HCT116 (cell line): ENCODE data around the gene RECK. TPM values are rescaled to one million over a fixed set of nuclear protein-coding genes. Genes with fewer than 3 reads are reported as not detected.

Experiments
- ATAC-seq: fragments of 200-7000 bp; cut with Tn5 transposase; 2 replicates; pipeline ENCODE4 v1.9.1; 2020; ENCODE audit warnings: mild to moderate bottlenecking, moderate library complexity
- BruUV-seq: library from RNA; stranded (reverse); fragments of 400-500 nt; replicated peaks from 2 replicates; lab custom pipeline; 2021; lab: Mats Ljungman, UMichigan
- CTCF ChIA-PET: fragments of 300-600 bp; sonication (Branson Sonifier 250); formaldehyde crosslinking; loops from one replicate; lab custom pipeline; 2021; ENCODE audit warnings: antibody characterized with exemption; lab: Charles Lee
- POLR2A ChIA-PET: fragments of 300-600, 350-600 bp; sonication (Branson Sonifier 250); formaldehyde crosslinking; loops from one replicate; lab custom pipeline; 2021; ENCODE audit warnings: antibody characterized with exemption; lab: Charles Lee
- RAD21 ChIA-PET, 2 experiments: fragments of 300-600 bp; sonication (Branson Sonifier 250); formaldehyde crosslinking; loops; one replicate each; lab custom pipeline; 2023; ENCODE audit warnings: low total read pairs in 2 of 2; ENCODE audit not compliant: uncharacterized antibody in 2 of 2, unreplicated experiment in 2 of 2, low non-redundant PET in 1 of 2; lab: Charles Lee
- DNase-seq: peaks from one replicate; pipeline ENCODE4 v3.0.0-alpha.2; 2010; ENCODE audit warnings: low read depth, low spot score
- H2AFZ ChIP-seq: fragments of 200-600 bp; shearing (Covaris generic), sonication (generic); 2 replicates; pipeline ENCODE4 v1.6.1; 2017; ENCODE audit warnings: low read depth, mixed run types, mixed read lengths, antibody characterized with exemption, low read length; ENCODE audit not compliant: poor library complexity, severe bottlenecking
- H3K27ac ChIP-seq: 2 replicates; pipeline ENCODE4 v1.5.1; 2012; ENCODE audit warnings: low read depth, low read length
- H3K27me3 ChIP-seq: fragments of 200-600 bp; sonication (generic); 2 replicates; pipeline ENCODE4 v1.6.1; 2016; ENCODE audit warnings: mixed run types, low read length, mixed read lengths; ENCODE audit not compliant: insufficient read depth
- H3K36me3 ChIP-seq, 2 experiments: fragments of 200-500 bp in 1 of 2; fragments of 200-600 bp in 1 of 2; sonication (Bioruptor generic) in 1 of 2; sonication (generic) in 1 of 2; 2 replicates each; pipeline versions ENCODE4 v1.5.1 to v1.6.1; 2014 to 2016; ENCODE audit warnings: low read length in 2 of 2, inconsistent platforms in 1 of 2, mixed read lengths in 1 of 2, mixed run types in 1 of 2; ENCODE audit not compliant: insufficient read depth in 2 of 2, control insufficient read depth in 1 of 2
- H3K4me1 ChIP-seq, 2 experiments: fragments of 200-600 bp in 1 of 2; sonication (generic) in 1 of 2; 2 replicates each; pipeline versions ENCODE4 v1.5.1 to v1.6.1; 2012 to 2017; ENCODE audit warnings: low read length in 2 of 2, inconsistent platforms in 1 of 2, mild to moderate bottlenecking in 1 of 2, mixed read lengths in 1 of 2, mixed run types in 1 of 2, moderate library complexity in 1 of 2; ENCODE audit not compliant: insufficient read depth in 2 of 2, control insufficient read depth in 1 of 2
- H3K4me2 ChIP-seq: fragments of 200-600 bp; sonication (generic); 2 replicates; pipeline ENCODE4 v1.6.1; 2017; ENCODE audit warnings: mixed run types, low read length, mixed read lengths
- H3K4me3 ChIP-seq, 2 experiments: fragments of 200-600 bp in 1 of 2; sonication (generic) in 1 of 2; replicated peaks in 1 of 2; 2 replicates each; pipeline ENCODE4 v1.5.1; 2011 to 2016; ENCODE audit warnings: low read length in 2 of 2, control low read depth in 1 of 2, low read depth in 1 of 2, mild to moderate bottlenecking in 1 of 2, mixed read lengths in 1 of 2, mixed run types in 1 of 2
- H3K79me2 ChIP-seq: fragments of 200-600 bp; sonication (generic); 2 replicates; pipeline ENCODE4 v1.6.1; 2017; ENCODE audit warnings: mild to moderate bottlenecking, mixed run types, low read length, moderate library complexity, mixed read lengths; ENCODE audit not compliant: insufficient read depth
- H3K9ac ChIP-seq: fragments of 200-600 bp; sonication (generic); 2 replicates; pipeline ENCODE4 v1.6.1; 2016; ENCODE audit warnings: low read length, mixed read lengths
- H3K9me2 ChIP-seq: fragments of 200-600 bp; sonication (generic), shearing (Covaris generic); 2 replicates; pipeline ENCODE4 v1.6.1; 2017; ENCODE audit warnings: mixed run types, mild to moderate bottlenecking, moderate library complexity; ENCODE audit not compliant: insufficient read depth
- H3K9me3 ChIP-seq, 2 experiments: fragments of 200-500 bp in 1 of 2; fragments of 200-600 bp in 1 of 2; sonication (Bioruptor generic) in 1 of 2; sonication (generic) in 1 of 2; 2 replicates each; pipeline ENCODE4 v1.6.1; 2014 to 2017; ENCODE audit warnings: low read length in 2 of 2, mixed read lengths in 2 of 2, inconsistent platforms in 1 of 2, low read depth in 1 of 2, mild to moderate bottlenecking in 1 of 2, mixed run types in 1 of 2, moderate library complexity in 1 of 2; ENCODE audit not compliant: control insufficient read depth in 1 of 2, insufficient read depth in 1 of 2
- H4K20me1 ChIP-seq: fragments of 200-600 bp; sonication (generic), shearing (Covaris generic); 2 replicates; pipeline ENCODE4 v1.6.1; 2017; ENCODE audit warnings: mixed run types, mild to moderate bottlenecking, moderate library complexity; ENCODE audit not compliant: insufficient read depth
- EZH2 ChIP-seq: fragments of 200-600 bp; sonication (generic); IDR thresholded peaks from 2 replicates; pipeline ENCODE4 v1.6.1; 2017; ENCODE audit warnings: antibody characterized with exemption, mixed run types
- POLR2AphosphoS5 ChIP-seq: IDR thresholded peaks from 2 replicates; pipeline ENCODE4 v1.6.1; 2011; ENCODE audit warnings: mild to moderate bottlenecking, low read depth, low read length, moderate library complexity
- RAD21 ChIP-seq: IDR thresholded peaks from 2 replicates; pipeline ENCODE4 v1.6.1; 2012; ENCODE audit warnings: low read depth, mild to moderate bottlenecking
- SRF ChIP-seq: IDR thresholded peaks from 2 replicates; pipeline ENCODE4 v1.6.1; 2012; ENCODE audit warnings: low read depth
- TCF7L2 ChIP-seq: IDR thresholded peaks from 2 replicates; pipeline ENCODE4 v1.7.0; 2011; ENCODE audit warnings: borderline replicate concordance, inconsistent platforms; ENCODE audit not compliant: insufficient read depth, insufficient read length; ENCODE audit errors: extremely low read depth
- intact Hi-C: fragments of 100-400 bp; cut with micrococcal nuclease; formaldehyde crosslinking; loops from 2 replicates; pipeline ENCODE4 v1.10.0; 2022
- total RNA-seq: library from RNA; stranded (reverse); gene quantifications from one replicate; pipeline ENCODE4 v1.2.1, GENCODE V29; 2021; ENCODE audit not compliant: unreplicated experiment
- TF ChIP-seq, protein P1 (sequence below): IDR thresholded peaks from 2 replicates; pipeline ENCODE4 v1.6.1; 2011; ENCODE audit warnings: mild to moderate bottlenecking, low read length, moderate library complexity; ENCODE audit not compliant: insufficient replicate concordance; ENCODE audit errors: extremely low read depth
- TF ChIP-seq, protein P2 (sequence below): IDR thresholded peaks from 2 replicates; pipeline ENCODE4 v1.6.1; 2012
- TF ChIP-seq, protein P3 (sequence below), 3 experiments: fragments of 200-600 bp in 1 of 3; sonication (generic) in 1 of 3; IDR thresholded peaks in 2 of 3; conservative IDR thresholded peaks in 1 of 3; 2 replicates each; pipeline ENCODE4 v1.5.1; 2012 to 2017; ENCODE audit warnings: low read depth in 2 of 3, low read length in 2 of 3, antibody characterized with exemption in 1 of 3, borderline replicate concordance in 1 of 3, control low read depth in 1 of 3, mild to moderate bottlenecking in 1 of 3, mixed read lengths in 1 of 3, mixed run types in 1 of 3, moderate library complexity in 1 of 3; ENCODE audit not compliant: insufficient read depth in 1 of 3
- TF ChIP-seq, protein P4 (sequence below): IDR thresholded peaks from 2 replicates; pipeline ENCODE4 v1.6.1; 2012; ENCODE audit warnings: low read depth

The RECK gene
- total RNA-seq, 1 experiment from 2014 or later = 3.8 TPM

DNA sequence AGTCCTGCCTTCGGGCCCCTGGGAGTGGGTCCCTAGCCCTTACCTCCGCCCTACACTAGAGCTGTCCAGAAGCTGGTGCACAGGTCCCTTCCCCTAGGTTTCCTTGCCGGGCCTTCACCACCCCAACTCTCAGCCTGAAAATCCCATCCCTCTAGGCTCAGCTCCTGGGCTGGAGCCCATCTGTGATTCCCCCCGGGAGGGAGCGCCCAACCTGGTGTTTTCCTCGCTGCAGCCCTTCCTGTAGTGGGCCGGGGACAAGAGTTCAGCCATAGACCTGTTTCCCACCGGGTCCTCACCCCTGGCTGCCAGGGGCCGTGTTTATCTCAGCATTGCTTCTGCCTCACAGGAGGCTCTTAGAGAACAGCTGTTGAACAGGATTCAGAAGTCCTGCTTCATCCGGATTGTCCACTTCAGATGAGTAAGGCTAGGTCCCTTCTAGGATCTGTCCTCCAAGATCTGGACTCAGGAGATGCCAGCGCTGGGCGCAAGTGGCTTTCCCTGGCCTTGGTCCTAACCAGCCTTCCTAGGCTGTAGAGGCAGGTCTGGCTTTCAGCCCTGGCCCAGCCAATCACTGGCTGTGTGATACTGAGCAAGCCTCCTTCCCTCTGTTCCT lies 100.8 kb downstream of the RECK start:
- ChIA-PET RAD21 (no interaction called here), CTCF (interaction anchor here (0.8 kb wide), 1 partner anchor 28 kb away, joined by 3 read pairs; no protein-coding TSS in a partner anchor), POLR2A (interaction anchor here (1.6 kb wide), 1 partner anchor 53 kb away, joined by 3 read pairs; the partner anchor contains the start of gene CLTA)
- no peak for ATAC-seq
- Histone ChIP-seq H2AFZ (no peak overlapping the region), H3K9me3 (no peaks in the 10 kb centered on the region), H3K27me3 (no peaks in the 10 kb centered on the region), H3K36me3 (no peaks in the 10 kb centered on the region), H3K27ac (no peak overlapping the region; the same call in 1 of the 2 replicates), H3K4me3 (peak overlapping the region; percentile 58 to 72), H3K9ac (peak overlapping the region; percentile 66), H3K4me1 (peaks cover 0 to 20% of the 10 kb centered on the region in 2 experiments; a peak in 1 of 4 replicates), H3K9me2 (no peaks in the 10 kb centered on the region), H4K20me1 (no peaks in the 10 kb centered on the region), H3K4me2 (peak overlapping the region; percentile 92), H3K79me2 (no peaks in the 10 kb centered on the region)
- no TSS peak for BruUV-seq
- no peak for DNase-seq
- TF ChIP-seq EZH2 (no peak), TCF7L2 (no peak), POLR2AphosphoS5 (no peak)
- TF ChIP-seq, protein P1, sequence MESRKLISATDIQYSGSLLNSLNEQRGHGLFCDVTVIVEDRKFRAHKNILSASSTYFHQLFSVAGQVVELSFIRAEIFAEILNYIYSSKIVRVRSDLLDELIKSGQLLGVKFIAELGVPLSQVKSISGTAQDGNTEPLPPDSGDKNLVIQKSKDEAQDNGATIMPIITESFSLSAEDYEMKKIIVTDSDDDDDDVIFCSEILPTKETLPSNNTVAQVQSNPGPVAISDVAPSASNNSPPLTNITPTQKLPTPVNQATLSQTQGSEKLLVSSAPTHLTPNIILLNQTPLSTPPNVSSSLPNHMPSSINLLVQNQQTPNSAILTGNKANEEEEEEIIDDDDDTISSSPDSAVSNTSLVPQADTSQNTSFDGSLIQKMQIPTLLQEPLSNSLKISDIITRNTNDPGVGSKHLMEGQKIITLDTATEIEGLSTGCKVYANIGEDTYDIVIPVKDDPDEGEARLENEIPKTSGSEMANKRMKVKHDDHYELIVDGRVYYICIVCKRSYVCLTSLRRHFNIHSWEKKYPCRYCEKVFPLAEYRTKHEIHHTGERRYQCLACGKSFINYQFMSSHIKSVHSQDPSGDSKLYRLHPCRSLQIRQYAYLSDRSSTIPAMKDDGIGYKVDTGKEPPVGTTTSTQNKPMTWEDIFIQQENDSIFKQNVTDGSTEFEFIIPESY = no peak
- intact Hi-C loops = no loop called here

DNA sequence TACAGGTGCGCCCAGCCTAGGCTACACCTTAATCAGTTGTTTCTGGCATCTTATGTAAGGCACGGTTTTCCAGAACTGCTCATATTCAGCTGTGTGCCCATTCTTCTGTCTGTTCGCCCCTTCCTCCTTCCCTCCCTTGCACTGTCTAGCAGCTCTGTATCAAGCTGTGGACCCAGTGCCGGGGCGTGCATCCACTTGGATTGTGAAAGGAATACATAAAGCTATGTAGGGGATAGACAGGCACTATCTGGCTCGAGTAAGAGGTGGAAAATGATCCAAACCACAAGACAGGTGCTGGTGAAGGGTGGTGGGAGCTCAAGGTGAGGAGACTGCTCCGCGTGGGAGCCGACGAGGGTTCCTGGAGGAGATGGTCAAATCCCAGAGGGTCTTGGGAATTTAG lies 101.8 kb downstream of the RECK start:
- CTCF ChIA-PET = no interaction called here
- Histone ChIP-seq H4K20me1 (no peaks in the 10 kb centered on the region), H3K9me2 (no peaks in the 10 kb centered on the region)
- TF ChIP-seq EZH2 (no peak), RAD21 (no peak), SRF (no peak)
- TF ChIP-seq, protein P2, sequence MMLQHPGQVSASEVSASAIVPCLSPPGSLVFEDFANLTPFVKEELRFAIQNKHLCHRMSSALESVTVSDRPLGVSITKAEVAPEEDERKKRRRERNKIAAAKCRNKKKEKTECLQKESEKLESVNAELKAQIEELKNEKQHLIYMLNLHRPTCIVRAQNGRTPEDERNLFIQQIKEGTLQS = no peak
- TF ChIP-seq, protein P3, sequence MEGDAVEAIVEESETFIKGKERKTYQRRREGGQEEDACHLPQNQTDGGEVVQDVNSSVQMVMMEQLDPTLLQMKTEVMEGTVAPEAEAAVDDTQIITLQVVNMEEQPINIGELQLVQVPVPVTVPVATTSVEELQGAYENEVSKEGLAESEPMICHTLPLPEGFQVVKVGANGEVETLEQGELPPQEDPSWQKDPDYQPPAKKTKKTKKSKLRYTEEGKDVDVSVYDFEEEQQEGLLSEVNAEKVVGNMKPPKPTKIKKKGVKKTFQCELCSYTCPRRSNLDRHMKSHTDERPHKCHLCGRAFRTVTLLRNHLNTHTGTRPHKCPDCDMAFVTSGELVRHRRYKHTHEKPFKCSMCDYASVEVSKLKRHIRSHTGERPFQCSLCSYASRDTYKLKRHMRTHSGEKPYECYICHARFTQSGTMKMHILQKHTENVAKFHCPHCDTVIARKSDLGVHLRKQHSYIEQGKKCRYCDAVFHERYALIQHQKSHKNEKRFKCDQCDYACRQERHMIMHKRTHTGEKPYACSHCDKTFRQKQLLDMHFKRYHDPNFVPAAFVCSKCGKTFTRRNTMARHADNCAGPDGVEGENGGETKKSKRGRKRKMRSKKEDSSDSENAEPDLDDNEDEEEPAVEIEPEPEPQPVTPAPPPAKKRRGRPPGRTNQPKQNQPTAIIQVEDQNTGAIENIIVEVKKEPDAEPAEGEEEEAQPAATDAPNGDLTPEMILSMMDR (IDR thresholded peaks at IDR 0.05 in 2 of 3, conservative IDR thresholded peaks at IDR 0.05 in 1 of 3; ENCODE audit: borderline replicate concordance in 1 of 3, insufficient read depth in 1 of 3, low read depth in 2 of 3, low read length in 2 of 3) = no peak
- TF ChIP-seq, protein P4, sequence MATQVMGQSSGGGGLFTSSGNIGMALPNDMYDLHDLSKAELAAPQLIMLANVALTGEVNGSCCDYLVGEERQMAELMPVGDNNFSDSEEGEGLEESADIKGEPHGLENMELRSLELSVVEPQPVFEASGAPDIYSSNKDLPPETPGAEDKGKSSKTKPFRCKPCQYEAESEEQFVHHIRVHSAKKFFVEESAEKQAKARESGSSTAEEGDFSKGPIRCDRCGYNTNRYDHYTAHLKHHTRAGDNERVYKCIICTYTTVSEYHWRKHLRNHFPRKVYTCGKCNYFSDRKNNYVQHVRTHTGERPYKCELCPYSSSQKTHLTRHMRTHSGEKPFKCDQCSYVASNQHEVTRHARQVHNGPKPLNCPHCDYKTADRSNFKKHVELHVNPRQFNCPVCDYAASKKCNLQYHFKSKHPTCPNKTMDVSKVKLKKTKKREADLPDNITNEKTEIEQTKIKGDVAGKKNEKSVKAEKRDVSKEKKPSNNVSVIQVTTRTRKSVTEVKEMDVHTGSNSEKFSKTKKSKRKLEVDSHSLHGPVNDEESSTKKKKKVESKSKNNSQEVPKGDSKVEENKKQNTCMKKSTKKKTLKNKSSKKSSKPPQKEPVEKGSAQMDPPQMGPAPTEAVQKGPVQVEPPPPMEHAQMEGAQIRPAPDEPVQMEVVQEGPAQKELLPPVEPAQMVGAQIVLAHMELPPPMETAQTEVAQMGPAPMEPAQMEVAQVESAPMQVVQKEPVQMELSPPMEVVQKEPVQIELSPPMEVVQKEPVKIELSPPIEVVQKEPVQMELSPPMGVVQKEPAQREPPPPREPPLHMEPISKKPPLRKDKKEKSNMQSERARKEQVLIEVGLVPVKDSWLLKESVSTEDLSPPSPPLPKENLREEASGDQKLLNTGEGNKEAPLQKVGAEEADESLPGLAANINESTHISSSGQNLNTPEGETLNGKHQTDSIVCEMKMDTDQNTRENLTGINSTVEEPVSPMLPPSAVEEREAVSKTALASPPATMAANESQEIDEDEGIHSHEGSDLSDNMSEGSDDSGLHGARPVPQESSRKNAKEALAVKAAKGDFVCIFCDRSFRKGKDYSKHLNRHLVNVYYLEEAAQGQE = no peak

More for the DNA sequence above, 101.8 kb downstream of the RECK start:
- no peak overlapping the region for H2AFZ ChIP-seq
- H3K4me1 ChIP-seq = peaks cover 0 to 20% of the 10 kb centered on the region in 2 experiments; a peak in 1 of 4 replicates
- no peak overlapping the region for H3K9ac ChIP-seq
- BruUV-seq = no TSS peak
- RAD21 ChIA-PET = no interaction called here
- no peaks in the 10 kb centered on the region for H3K27me3 ChIP-seq
- H3K9me3 ChIP-seq = no peaks in the 10 kb centered on the region
- H3K27ac ChIP-seq = no peak overlapping the region
- H3K36me3 ChIP-seq = no peaks in the 10 kb centered on the region
- DNase-seq = no peak
- H3K79me2 ChIP-seq = no peaks in the 10 kb centered on the region
- POLR2A ChIA-PET = no interaction called here
- no peak for ATAC-seq
- no peak overlapping the region for H3K4me2 ChIP-seq
- intact Hi-C loops = no loop called here
- no peak overlapping the region for H3K4me3 ChIP-seq
